CD4-positive, alpha-beta T cell treated with Interleukin-21 for 1 hour (primary cell): ENCODE measurements around the gene MACF1.
"Not testable (repeated sequence)": the region's sequence is repeated elsewhere in the genome, so short reads cannot be mapped to it uniquely, and the experiment has no call there.

Experiments
- DNase-seq: peaks from one replicate; pipeline ENCODE4 v3.0.0-alpha.2; 2020

The MACF1 gene, protein sequence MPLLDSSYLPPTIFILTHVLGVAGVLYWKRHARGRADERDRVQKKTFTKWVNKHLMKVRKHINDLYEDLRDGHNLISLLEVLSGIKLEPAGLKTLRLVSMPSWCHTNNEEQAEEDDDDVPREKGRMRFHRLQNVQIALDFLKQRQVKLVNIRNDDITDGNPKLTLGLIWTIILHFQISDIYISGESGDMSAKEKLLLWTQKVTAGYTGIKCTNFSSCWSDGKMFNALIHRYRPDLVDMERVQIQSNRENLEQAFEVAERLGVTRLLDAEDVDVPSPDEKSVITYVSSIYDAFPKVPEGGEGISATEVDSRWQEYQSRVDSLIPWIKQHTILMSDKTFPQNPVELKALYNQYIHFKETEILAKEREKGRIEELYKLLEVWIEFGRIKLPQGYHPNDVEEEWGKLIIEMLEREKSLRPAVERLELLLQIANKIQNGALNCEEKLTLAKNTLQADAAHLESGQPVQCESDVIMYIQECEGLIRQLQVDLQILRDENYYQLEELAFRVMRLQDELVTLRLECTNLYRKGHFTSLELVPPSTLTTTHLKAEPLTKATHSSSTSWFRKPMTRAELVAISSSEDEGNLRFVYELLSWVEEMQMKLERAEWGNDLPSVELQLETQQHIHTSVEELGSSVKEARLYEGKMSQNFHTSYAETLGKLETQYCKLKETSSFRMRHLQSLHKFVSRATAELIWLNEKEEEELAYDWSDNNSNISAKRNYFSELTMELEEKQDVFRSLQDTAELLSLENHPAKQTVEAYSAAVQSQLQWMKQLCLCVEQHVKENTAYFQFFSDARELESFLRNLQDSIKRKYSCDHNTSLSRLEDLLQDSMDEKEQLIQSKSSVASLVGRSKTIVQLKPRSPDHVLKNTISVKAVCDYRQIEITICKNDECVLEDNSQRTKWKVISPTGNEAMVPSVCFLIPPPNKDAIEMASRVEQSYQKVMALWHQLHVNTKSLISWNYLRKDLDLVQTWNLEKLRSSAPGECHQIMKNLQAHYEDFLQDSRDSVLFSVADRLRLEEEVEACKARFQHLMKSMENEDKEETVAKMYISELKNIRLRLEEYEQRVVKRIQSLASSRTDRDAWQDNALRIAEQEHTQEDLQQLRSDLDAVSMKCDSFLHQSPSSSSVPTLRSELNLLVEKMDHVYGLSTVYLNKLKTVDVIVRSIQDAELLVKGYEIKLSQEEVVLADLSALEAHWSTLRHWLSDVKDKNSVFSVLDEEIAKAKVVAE (N-terminal part only)

DNA sequence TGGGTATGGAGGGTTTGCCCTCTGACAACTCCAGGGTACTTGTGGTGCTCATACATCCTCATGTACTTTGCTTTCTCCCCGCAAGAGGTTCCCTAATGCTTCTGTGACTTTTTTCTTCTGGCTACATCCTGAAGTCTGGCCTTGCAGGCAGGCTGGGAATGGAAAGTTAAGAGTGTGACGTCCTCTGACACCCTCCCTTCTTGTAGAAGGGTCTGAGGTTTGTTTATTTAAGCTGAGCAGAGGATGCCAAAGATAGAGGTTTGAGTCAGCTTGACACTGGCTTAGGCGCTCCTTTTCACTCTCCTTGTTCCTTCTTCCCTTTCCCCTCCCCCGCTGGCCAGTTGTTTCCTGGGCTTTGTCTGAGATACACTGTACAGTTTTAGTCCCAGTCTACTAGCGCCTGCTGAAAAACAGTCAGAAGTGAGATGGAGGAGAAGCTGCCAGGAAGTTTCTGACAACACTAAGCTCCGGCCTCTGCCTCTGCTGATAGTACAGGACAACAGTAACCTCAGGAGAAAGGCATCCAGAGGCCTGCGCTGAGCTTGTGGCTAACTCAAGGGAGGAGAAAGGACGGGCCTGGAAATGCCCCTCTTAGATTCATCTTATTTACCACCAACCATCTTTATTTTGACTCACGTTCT is at the start of gene MACF1:
Gene MACF1 (plus strand): TSS at position 255 of the 641 bp plus-strand sequence. CDS start 328 bp downstream, at position 583.
- DNase-seq = peak; percentile 60

DNA sequence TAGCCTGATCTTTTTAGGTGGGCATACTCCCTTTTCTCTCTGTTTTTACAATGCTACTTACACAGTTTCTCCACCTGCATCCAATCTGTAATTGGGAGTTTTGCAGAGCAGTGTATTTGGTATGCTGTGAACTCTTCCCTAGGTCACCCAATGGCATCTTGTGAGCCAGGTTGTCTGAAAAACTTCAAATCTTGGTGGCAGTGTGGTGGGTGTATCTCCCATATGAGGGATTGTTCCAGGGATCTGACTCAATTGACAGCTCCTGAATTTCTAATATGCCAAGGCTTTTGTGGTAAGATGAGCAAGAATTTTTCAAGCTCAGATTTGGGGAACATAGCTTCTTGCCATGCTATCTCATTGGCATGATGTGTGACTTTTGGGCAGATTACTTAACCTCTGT is 47.2 kb upstream of the MACF1 start:
- no peak for DNase-seq

DNA sequence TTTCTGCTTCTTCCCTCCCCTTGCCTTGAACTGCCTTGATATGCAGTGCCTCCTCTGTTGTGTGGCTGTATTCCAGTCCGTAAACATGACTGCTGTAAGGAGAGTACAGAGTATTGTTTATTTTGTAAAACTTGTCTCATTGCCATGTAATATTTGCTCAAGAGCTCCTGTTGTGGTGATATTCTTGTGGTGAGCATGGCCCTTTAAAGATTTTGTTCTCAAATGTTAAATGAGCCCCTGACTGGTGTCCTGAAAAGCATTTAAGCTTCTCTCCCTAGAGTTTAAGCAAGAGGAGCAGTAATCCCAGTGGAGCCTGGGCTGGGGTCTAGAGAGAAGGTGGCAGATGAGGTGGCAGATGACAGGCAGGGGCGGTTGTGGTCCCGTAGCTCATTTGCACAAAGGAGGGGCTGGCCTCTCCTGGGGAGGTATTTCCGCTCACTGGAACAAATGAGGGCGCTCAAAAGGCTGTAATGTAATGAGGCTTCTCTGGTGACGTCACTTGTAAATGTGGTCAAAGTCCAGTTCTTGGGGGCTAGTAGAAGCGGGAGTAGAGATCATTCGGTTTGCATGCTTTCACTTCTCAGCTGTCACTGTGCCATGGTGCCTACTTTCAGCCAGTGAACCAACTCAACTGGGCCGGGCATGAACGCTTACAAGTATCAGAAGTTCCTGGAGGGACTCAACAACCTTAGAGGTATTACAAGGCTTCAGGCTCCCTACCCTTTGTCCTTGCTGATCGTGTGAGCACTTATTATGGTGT is 46.0 kb upstream of the MACF1 start:
- DNase-seq = no peak

DNA sequence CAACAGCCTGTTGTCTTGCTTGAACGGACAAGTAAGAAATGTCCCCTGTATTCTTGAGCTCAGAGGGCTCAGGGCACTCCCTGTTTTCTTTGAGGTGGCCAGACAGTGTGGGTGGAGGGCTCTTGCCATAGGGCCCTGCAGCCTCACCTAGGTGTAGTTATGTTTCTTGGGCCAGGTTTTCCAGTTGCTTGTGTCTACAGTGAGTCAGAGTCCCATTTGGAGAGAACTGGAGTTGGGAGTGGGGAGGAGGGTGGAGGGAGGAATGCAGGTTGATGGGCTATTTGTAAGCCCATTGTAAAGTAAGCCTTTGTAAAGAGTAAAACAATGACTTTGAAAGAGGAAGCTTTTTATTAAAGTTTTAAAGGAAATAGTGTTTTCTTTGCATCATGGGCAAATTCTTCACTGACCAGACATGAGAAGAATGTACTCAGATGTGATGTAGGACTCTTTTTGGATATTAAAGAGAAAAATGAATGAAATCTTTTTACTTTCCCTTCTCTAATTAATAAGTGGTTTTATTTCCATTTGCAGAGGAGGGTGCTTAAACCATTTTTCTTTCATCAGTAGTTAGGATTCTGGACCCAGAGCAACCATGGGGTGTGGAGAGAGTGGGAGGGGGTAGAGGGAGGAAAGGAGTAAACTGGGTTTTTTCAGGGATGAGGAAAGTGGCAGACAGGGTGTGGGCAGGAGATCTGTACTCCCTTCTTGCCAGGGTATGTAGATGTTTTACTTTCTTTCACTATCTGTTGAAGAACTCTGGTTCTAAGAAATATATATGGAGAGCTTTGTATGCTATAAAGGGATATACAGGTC is 45.1 kb upstream of the MACF1 start:
- DNase-seq = no peak

DNA sequence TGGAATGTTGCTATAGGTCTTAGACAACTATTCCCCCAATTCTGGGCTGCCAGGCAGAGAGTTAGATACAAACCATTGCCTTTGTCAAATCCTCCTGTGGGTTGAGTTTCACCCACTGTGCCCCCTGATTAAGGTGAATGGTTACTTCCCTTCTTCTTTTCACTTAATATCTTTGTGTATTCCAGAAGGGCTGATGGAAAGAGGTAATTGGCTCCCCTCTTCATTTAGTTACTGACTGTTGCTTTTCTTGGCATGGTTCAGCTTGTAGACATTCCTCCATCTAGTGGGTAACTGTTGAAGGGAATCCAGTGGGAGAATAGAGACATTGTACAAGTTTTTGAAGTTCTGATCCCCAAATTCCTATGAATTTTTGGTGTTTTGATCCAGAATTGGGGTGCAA is 43.8 kb upstream of the MACF1 start:
- DNase-seq = no peak

DNA sequence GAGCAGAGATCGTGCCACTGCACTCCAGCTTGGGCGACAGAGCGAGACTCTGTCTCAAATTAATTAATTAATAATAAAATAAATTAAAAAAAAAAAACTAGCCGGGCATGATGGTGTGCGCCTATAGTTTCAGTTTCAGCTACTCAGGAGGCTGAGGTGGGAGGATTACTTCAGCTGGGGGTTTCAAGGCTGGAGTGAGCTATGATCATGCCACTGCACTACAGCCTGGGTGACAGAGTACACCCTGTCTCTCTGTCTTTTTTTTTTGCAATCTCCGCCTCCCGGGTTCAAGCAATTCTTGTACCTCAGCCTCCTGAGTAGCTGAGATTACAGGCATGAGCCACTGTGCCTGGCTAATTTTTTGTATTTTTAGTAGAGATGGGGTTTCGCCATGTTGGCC is 42.7 kb upstream of the MACF1 start:
- not testable (repeated sequence) for DNase-seq

DNA sequence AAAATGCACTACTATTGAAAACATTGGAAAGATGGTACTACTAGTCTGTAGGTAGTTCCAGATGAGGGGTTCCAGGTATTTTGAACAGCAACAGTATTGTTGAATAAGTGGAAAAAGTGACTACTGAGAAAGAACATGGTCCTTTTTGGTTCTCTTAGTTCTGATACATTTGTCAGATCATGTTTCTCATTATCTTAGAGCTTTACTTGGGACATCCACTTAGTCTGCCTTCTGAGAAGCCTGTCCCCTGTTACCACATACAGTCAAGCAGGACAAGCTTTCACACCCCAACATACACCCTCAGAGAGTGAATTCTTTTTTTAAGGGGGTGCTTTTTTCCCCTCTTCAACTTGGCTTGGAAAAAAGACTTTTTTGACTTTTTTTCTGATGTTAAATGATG is 41.0 kb upstream of the MACF1 start:
- DNase-seq = no peak

DNA sequence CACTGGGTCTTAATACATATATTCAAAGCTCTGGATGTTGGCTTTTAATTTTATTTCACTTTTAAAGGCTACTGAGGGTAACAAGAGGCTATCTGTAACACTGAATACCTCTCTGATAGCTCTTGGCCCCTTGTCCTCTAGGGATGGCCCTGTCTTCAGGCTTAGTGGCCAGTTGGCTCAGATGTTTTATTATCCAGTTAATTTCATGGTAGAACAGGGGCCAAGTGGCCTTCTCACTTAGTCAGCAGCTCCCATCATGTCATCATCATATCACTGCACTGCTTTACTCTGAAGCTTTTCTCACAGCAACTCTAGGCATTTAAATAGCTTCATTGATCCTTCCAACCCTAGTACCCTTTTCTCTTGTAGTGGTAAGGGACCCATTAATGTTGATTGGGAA is 40.2 kb upstream of the MACF1 start:
- DNase-seq = no peak

DNA sequence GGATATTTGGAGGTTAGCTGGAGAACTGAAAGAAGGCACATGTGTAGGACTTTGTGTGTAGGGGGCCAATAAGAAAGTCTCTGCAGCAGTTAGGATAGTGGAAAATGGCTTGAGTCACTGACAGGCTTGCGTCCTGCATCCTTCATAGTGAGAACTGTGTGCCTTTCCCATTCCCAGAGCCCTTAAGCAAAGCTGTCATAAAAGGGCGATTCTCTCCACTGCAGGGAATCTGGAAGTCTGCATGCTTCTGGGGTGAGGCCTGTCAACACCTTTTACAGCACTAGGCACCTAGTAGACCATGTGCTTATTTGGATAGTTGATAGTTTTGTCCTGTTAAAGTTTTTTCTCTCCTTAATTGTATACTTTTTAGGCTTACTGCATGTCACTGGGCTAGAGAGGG is 39.4 kb upstream of the MACF1 start:
- DNase-seq = no peak

DNA sequence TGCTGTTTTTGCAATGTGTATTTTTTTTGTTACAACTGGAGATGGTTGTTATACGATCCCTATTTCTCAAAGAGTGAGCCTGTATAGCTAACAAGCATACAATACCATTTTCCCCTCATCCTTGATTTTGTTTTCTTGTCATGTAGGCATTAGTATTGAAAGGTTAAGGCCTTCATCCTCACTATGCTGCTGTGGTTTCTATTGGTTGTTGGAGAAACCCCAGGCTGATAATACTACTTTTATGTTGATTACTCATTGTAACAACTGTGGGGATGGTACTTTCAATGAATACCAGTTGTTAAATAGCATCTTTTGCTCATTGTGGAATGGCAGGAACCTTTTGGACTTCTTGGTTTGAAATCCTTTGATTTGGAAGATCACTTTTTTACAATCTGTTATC is 39.0 kb upstream of the MACF1 start:
- DNase-seq = no peak

DNA sequence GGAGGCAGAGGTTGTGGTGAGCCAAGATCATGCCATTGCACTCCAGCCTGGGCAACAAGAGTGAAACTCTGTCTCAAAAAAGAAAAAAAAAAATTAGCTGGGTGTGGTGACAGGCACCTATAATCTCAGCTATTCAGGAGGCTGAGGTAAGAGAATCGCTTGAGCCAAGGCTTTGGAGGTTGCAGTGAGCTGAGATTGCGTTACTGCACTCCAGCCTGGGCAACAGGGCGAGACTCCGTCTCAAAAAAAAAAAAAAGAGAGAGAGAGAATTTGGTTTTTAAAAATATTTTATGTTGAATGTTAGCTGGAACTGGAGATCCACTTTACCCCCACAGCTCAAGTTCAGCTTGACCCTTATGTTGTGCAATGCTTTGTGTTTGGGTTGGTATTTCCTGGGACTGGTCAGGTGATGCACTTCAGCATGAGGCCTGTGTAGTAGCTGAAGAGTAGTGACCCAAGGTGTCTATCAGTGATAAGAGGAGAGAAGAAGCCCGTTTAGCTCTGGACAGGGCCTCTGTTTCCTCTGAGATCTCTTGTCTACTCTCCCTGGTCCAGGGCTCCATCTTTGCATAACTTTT is 36.8 kb upstream of the MACF1 start:
- DNase-seq = no peak

DNA sequence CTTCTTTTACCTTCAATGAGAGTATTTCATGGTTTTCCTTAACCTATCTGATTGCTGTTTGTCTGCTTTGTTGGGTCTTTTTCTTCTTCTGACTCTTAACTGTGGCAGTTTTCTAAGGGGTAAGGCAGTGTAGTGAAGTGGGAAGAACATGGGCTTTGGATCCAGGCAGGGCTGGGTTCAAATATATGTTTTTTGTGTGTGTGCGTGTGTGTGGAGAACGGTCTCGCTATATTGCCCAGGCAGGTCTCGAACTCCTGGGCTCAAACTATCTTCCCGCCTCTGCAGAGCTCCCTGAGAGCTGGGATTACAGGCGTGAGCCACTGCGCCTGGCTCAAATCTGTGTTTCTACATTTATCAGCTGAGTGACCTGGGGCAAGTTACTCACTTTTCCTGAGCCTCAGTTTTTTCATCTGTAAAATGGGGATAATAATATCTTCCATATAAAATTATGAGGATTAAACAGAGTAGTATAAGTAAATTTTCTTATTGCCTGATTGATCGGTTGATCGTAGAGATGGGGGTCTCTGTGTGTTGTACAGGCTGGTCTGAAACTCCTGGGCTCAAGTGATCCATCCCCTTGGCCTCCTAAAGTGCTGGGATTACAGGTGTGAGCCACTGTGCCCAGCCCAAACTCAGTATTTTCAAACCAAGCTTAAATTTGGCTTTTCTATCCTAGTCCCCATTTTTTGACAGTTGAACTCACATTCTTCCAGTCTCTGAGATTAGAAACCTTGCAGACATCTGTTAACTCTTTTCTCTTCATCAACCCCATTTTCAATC is 36.0 kb upstream of the MACF1 start:
- no peak for DNase-seq

DNA sequence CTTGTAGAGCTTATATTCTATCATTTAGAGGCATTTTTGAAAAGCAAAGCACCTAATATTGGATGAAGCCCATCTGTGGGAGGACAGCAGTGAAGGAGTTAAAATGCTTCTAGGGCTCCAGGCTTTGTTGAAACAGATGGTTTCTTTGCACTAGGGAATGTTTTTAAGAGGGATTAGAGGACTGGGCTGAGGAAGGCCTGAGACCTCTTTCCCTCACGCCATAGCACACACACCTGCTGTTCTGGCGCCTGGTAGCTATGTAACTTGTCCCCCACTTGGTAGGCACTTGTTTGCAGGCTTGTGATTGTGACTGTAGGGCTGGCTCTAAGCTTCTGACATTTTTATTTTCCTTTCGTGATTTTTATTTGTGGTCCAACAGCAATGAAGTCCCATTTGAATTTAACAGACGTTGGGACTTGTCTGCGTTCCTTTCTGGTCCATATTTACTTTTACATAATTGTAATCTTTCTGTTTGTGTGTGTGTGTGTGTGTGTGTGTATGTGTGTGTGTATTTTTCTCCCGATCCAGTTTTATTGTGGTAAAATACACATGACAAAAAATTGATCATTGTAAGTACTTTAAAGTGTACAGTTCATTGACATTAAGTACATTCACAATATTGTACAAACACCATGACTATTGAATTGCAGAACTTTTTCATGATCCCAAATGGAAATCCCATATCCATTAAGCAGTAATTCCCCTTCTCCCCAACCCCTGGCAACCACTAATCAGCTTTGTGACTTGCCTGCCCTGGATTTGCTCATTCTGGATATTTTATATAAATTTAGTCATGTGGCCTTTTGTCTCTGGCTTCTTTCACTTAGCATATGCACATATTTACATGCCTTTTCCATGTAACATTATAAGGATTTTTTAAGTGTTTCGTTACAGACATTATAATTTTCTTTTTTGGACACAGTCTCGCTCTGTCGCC is 33.5 kb upstream of the MACF1 start:
- no peak for DNase-seq

DNA sequence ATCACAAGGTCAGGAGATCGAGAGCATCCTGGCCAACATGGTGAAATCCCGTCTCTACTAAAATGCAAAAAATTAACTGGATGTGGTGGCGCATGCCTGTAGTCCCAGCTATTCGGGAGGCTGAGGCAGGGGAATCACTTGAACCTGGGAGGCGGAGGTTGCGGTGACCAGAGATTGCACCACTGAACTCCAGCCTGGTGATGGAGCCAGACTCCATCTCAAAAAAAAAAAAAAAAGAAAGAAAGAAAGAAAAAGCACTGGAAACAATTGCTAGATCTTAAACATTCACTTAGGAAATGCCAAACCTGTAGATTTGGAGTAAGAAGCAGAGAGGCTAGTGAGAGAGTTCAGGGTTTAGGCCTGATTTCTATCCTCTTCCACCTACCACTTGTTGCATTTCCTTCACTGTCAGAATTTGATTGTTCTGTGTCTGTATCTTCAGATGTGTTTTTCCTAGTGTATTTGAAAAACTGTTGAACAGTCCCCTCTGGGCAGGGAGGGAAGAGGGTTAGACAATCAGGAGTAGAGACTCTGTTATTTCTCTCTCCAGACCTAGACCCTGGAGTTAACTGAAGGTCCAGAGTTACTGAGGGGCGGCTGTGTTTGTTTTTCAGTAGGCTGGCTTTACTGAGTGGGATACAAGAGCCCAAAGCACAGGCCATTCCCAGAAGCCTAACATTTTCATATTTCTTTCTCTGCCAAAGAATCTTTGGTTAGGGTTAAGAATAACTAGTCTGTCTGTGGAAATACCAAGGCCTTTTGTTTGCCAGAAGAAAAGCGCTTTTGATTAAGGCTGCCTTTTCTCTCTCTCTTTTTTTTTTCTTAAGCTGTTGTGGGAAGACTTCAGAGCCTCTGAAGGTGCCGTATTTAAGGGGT is 31.1 kb upstream of the MACF1 start:
- no peak for DNase-seq

DNA sequence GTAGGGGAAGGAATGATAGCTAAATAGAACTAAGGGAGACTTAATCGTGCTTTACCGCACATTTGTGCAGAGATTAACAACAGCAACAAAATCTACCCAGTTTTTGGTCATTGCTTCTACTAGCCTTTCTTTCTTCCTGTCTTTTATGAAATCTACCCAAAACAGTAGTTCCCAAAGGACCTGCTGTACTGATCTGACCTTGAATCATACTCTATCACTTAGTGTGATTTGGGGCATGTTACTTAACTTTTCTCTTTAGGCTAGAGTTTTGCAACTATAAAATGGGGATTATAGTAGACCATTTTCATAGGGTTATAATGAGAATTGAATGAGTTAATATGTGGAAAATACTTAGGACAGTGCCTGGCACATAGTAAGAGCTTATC is 30.5 kb upstream of the MACF1 start:
- DNase-seq = no peak

DNA sequence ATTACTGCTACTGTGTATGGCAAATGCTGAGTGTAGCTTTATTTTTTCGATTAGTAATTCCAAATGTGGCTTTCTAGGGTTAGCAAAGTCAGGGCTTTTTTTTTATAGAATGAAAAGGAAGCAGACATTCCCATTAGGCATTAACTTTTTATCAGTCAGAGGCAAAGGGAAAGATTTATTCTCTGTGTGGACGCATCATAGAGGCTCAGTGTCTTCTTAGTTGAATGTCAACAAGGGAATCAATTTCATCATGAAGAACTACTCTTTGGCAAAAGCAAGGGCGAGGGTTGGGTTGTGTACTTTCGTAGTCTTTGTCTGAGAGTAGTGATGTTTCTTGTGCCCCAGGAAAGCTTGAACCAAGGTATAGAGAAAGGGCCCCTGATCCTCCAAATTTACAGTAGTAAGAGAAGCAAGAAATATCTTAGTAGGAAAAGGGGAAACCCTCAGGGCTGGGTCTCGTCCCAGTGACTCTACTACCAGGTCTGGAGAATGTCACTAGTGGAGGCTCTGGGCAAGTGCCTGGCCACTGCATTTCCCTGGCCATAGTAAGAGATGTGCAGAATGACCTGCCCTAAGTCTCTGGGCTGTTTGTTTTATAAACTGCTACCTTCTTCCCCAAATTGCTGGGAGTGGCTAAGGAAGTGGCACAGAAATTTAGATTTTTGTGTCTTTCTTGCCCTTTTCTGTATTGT is 30.0 kb upstream of the MACF1 start:
- DNase-seq = no peak

DNA sequence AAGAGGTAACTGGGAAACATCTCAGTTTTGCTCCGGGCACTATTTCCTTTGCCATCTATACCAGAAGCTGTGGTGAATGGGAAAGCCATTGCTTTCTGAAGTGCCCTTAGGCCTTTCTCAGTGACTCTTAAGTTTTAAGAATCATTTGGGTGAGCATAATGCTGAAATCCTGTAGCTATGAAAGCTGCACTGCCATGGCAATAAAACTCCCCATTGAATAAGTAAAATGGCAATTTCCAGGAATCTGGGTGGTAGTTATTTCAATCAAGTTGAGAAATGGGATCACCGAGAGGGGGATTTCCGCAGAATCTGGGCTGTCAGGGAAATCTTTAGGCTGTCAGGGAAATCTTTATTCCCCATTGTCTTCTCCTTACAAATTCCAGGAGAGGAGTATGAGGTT is 26.8 kb upstream of the MACF1 start:
- no peak for DNase-seq
